ENCODE measurements around the gene FAM118A.
"Not testable (repeated sequence)": the region's sequence is repeated elsewhere in the genome, so short reads cannot be mapped to it uniquely, and the experiment has no call there.

Gene FAM118A

GRCh38 chr22:45310977-45311531, 1.3 kb downstream of the FAM118A start:
- DNase-seq = no peak

- DNase-seq = no peak
These were observed 2.7 kb downstream of the FAM118A start for GRCh38 chr22:45312415-45312814.

GRCh38 chr22:45312856-45313255, 3.1 kb downstream of the FAM118A start:
- no peak for DNase-seq

- DNase-seq = no peak
These were observed 4.5 kb downstream of the FAM118A start for GRCh38 chr22:45314054-45314721.

- DNase-seq = no peak
These were observed 5.1 kb downstream of the FAM118A start for GRCh38 chr22:45314786-45315185.

DNA sequence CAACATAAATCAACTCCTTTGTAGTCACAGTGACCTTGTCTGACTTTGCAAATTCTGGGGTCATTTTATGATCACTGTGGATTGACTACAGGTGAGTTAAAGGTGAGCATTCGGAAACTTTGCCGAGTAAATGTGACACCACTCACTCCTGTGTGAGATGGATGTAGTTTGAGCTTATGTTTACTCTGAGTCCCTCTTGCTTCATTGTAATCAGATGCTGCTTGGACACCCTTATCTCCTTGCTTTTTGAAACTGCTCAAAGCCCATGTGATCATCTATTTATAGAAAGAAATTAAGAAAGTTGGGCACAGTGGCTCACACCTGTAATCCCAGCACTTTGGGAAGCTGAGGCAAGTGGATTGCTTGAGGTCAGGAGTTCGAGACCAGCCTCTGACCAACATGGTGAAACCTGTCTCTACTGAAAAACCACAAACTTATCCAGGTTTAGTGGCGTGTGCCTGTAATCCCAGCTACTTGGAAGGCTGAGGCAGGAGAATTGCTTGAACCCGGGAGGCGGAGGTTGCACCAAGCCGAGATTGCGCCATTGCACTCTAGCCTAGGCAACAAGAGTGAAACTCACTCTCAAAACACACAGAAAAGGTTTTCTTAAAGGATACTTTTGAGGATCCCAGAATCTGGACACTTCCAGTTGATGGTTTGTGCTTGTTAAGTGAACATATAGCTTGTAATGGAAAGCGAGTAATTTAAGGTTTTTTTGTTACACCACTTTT, 7.2 kb downstream of the FAM118A start:
- DNase-seq = no peak

- no peak for DNase-seq
These were observed 7.9 kb downstream of the FAM118A start for GRCh38 chr22:45317551-45318167.

GRCh38 chr22:45318168-45318557, 8.4 kb downstream of the FAM118A start:
- no peak for DNase-seq

DNA sequence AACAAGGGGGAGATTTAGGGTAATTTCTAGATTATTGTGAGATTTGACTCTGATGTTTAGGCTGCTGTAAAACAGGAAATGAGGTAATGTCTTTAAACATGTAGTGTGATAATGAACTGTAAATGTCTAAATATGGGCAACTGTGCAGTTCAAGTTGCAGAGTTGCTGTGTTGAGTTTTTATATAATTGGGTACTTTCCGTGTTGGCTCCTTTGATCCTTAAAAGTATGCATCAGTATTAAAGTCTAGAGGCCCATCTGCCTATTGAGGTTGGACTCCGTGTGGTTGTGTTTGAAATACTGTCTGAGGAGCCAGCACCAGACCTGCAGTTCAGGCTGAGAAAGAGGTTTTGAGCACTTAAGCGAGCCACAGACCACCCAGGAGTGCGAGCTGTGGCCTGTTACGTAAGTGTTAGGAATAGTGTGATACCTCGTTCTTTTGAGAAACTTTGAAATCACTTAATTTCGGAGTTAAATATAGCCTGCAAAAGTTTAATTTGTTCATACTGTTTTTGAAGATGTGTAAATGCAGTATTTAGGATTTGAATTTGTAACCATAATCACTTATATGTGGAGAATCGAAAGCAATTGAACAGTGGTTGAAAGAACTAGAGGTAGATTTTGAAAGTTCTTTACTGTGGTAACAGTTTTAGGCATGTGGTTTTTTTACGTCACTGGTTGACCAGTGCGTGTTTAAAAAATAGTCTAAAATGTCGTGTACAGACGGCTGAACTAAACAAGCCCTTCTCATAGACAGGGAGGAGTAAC, 9.0 kb downstream of the FAM118A start:
- DNase-seq = no peak

DNA sequence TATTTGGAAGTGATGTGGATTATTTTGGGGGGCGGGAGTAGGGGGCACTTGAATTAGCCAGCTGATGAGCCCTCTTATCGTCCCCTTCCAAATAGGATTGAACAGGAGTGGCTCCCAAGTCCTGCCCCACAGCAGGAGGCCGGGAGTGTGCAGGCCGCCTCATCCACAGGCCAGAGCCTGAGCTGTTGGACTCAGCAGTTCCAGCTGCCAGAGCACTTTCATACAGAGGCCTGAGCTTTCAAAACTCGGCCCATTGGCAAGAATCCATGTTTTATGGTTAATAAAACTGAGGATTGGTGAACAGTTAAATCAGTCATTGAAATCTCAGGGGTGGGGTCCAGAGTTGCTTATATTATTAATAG, 9.6 kb downstream of the FAM118A start:
- DNase-seq = no peak

GRCh38 chr22:45320357-45320976, 10.7 kb downstream of the FAM118A start:
- no peak for DNase-seq

DNA sequence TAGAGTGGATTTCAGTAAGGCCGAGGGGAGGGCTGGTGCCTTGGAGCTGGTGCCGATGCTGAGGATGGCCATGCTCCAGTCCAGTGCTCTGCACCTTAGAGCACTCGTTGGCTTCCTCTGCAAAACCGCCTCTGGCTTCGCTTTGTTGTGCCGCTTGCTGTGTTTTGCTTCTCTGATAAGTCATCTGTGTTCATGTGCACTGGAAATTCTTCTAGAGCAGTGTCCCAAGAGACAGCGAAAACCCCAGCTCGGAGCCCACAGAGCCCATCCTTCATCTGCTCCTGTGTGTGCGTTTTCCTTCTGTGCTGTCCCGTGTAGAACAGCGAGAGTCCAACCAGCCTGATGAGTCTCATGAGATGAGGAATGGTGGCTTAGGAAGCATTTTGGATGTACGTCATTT, 12.1 kb downstream of the FAM118A start:
- DNase-seq = no peak

GRCh38 chr22:45322873-45323525, 13.3 kb downstream of the FAM118A start:
- no peak for DNase-seq

DNA sequence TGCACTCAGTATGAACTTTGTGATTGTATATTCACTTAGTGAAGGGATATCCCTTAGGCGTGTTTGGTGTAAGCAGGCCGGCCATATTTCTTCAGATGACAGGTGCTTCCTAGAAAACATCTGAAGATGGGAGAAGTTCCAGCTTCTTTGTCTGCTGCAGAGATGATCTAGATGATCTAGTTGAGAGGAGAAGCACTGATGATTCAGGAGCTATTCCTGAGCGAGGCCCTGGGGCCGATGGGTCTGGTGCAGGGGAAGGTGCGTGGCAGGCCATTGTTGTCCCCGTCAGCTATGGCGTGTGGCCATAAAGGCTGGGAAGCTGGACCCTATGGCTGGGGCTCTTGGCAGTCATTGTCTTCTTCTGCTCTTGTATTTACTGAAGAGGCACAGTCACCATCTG, 14.0 kb downstream of the FAM118A start:
- no peak for DNase-seq

DNA sequence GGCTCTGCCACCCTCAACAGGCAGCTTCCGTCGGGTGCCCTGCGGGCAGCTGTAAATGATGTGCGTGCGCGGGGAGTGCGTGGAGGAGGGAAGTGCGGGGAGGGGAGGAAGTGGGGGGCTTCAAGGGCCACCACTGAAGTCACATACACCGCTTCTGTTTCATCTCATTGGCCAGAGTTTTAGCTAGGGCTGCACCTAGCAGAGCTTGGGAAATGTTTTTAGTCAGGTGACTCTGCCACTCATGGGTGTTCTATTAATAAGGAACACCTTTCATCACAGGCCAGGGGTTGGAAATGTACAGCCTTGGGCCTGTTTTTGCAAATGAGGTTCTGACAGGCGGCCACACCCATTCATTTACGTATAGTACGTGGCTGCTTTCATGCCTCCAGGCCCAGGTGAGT, 14.6 kb downstream of the FAM118A start:
- no peak for DNase-seq

DNA sequence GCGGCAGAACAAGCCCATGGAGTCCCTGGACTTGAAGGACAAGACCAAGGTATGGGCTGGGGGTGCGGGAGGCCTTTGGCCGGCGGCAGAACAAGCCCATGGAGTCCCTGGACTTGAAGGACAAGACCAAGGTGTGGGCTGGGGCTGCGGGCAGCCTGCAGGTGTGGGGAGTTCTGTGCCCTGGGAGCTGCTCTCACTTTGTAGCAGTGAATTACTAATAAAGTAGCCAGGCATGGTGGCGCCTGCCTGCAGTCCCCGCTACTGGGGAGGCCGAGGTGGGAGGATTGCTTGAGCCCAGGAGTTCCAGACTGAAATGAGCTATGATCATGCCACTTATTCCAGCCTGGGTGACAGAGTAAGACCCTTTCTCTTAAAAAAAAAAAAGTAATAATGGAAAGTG, 18.5 kb downstream of the FAM118A start:
- not testable (repeated sequence) for DNase-seq

DNA sequence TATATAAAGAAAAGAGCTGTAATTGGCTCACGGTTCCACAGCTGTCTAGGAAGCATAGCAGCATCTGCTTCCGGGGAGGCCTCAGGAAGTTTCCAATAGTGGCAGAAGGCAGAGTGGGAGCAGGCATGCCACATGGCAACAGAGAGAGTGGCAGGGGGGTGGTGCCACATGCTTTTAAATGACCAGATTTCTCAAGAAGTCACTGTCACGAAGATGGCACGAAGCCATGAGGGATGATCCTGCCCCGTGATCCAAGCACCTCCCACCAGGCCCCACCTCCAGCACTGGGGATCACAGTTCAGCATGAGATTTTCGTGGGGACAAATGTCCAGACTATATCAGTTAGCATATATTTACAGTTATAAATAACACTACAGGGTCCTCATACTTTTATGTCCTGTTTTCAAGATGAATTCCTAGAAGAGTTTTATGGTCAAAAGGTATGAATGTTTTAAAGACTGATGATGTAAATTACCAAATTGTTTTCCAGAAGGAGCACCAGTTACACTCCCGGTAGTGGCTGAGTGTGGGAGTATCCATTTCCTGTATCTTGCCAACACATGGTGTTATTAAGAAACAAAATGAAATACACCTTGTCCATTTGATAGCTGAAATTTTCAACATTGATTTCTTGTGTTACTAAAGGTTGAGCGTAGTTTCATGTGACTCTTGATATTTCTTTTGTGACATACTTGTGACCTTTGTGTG, 19.2 kb downstream of the FAM118A start:
- no peak for DNase-seq

DNA sequence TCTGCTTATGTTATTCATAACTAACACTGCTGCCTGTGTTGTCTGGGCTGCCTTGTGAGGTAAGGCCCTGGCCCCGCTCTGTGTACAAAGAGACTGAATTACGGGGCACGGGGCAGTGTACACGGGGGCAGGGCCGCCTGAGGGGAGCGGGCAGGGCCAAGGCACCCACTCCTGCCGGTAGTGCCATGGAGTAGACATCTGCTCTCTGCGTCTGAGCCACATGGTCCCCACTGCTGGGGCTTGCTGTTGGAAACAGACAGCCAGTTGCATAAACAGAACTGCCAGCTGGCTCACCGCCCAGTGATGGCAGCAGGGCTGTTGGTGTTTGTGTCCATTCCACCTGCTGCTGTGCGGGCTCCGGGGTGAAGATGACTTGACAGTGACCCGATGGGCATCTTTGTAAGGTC, 19.8 kb downstream of the FAM118A start:
- DNase-seq = no peak

DNA sequence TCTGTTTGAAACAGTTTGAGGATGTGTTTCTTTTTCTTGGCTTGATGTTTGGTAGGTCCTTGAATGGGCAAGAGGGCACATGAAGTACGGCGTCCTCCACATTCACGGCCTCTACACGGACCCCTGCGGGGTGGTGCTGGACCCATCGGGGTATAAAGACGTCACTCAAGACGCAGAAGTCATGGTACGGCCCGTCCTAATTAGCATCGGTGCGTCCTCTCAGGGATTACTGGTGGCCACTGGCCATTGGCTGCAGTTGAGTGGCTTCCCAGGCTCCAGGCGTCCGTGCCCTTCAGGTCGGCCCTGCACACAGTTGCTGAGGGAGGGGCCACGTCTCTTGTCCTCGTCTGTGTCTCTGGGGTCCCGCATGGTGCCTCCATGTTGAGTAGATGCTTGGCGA, 20.8 kb downstream of the FAM118A start:
- DNase-seq = no peak

DNA sequence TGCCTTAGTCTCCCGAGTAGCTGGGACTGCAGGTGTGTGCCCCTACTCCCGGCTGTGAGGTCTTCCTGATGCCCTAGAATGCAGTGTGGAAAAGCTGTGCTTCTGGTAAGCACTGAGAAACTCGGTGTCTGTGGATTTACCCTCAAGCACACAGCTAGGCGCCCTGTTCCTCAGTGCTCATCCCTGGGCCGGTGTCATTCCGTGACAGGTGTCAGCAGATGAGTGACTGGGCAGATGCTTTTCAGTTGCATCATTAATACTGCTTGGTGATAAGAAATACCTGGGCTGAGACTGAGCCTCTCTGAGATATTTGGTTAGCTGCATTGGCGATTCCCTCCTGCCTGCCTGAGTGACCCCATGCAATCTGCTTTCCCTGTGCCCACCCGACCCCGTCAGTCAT, 21.8 kb downstream of the FAM118A start:
- no peak for DNase-seq

GRCh38 chr22:45332001-45332400, 22.3 kb downstream of the FAM118A start:
- DNase-seq = no peak

- DNase-seq = no peak
These were observed 24.3 kb downstream of the FAM118A start for GRCh38 chr22:45334068-45334467.

Data from Kasumi-1 (cell line).